Progenitor cell of endocrine pancreas (in vitro differentiated cells): Measurements from ENCODE around the gene SLC39A9. TPM values are rescaled to one million over a fixed set of nuclear protein-coding genes. Genes with fewer than 3 reads are reported as not detected.

Experiments
- DNase-seq: peaks from one replicate; pipeline ENCODE4 v3.0.0; 2021; ENCODE audit warnings: low spot score; ENCODE audit not compliant: unreplicated experiment
- H3K27ac Mint-ChIP-seq: 2 replicates; pipeline ENCODE4 v1.8.0; 2021; ENCODE audit warnings: mild to moderate bottlenecking, moderate library complexity, mixed read lengths
- H3K27me3 Mint-ChIP-seq: 2 replicates; pipeline ENCODE4 v1.8.0; 2021; ENCODE audit warnings: mixed read lengths
- H3K36me3 Mint-ChIP-seq: 2 replicates; pipeline ENCODE4 v1.8.0; 2022; ENCODE audit warnings: mixed read lengths; ENCODE audit not compliant: insufficient read depth
- H3K4me1 Mint-ChIP-seq: 2 replicates; pipeline ENCODE4 v1.8.0; 2021; ENCODE audit warnings: low read depth, mixed read lengths
- H3K4me3 Mint-ChIP-seq: 2 replicates; pipeline ENCODE4 v1.8.0; 2021; ENCODE audit warnings: low read depth, mild to moderate bottlenecking, moderate library complexity, mixed read lengths
- H3K9me3 Mint-ChIP-seq: 2 replicates; pipeline ENCODE4 v1.8.0; 2021; ENCODE audit warnings: low read depth, mixed read lengths
- CTCF ChIP-seq: fragments of 200-600 bp; sonication (generic); IDR thresholded peaks from one replicate; pipeline ENCODE4 v1.5.0; 2021; ENCODE audit warnings: antibody characterized with exemption, mild to moderate bottlenecking; ENCODE audit not compliant: unreplicated experiment
- total RNA-seq: library from RNA; stranded (reverse); gene quantifications from 2 replicates; pipeline ENCODE4 v1.2.1, GENCODE V29; 2021

Gene SLC39A9
- total RNA-seq, 1 donor from 2014 or later: 62.2 TPM

- no peak for DNase-seq
- Mint-ChIP-seq H3K36me3 (no peaks in the 10 kb centered on the region), H3K9me3 (no peaks in the 10 kb centered on the region), H3K4me3 (no peak overlapping the region), H3K4me1 (no peaks in the 10 kb centered on the region), H3K27me3 (peaks cover 17% of the 10 kb centered on the region), H3K27ac (no peak overlapping the region)
- TF ChIP-seq CTCF: no peak
Measured at GRCh38 chr14:69499436-69499835, 100.9 kb downstream of the SLC39A9 start.

- Mint-ChIP-seq H3K4me1 (no peaks in the 10 kb centered on the region), H3K27ac (no peak overlapping the region), H3K27me3 (peaks cover 17% of the 10 kb centered on the region), H3K4me3 (no peak overlapping the region), H3K36me3 (no peaks in the 10 kb centered on the region), H3K9me3 (no peaks in the 10 kb centered on the region)
- no peak for TF ChIP-seq CTCF
- no peak for DNase-seq
Measured at GRCh38 chr14:69500096-69500495, 101.6 kb downstream of the SLC39A9 start.

GRCh38 chr14:69500736-69501135 lies 102.2 kb downstream of the SLC39A9 start:
- no peaks in the 10 kb centered on the region for H3K4me1 Mint-ChIP-seq
- H3K27me3 Mint-ChIP-seq: peaks cover 17% of the 10 kb centered on the region

GRCh38 chr14:69501423-69501838 lies 102.9 kb downstream of the SLC39A9 start:
- Mint-ChIP-seq H3K9me3 (no peaks in the 10 kb centered on the region), H3K27me3 (peaks cover 17% of the 10 kb centered on the region), H3K4me3 (no peak overlapping the region), H3K27ac (no peak overlapping the region), H3K4me1 (peaks cover 1% of the 10 kb centered on the region), H3K36me3 (no peaks in the 10 kb centered on the region)
- DNase-seq: no peak
- TF ChIP-seq CTCF: no peak

More at GRCh38 chr14:69500736-69501135, 102.2 kb downstream of the SLC39A9 start:
- TF ChIP-seq CTCF: no peak
- DNase-seq: no peak
- H3K27ac Mint-ChIP-seq: no peak overlapping the region
- no peaks in the 10 kb centered on the region for H3K9me3 Mint-ChIP-seq
- H3K4me3 Mint-ChIP-seq: no peak overlapping the region
- no peaks in the 10 kb centered on the region for H3K36me3 Mint-ChIP-seq

- Mint-ChIP-seq H3K27me3 (peaks cover 17% of the 10 kb centered on the region), H3K4me3 (no peak overlapping the region), H3K9me3 (no peaks in the 10 kb centered on the region), H3K27ac (no peak overlapping the region), H3K36me3 (no peaks in the 10 kb centered on the region), H3K4me1 (peaks cover 1% of the 10 kb centered on the region)
- no peak for TF ChIP-seq CTCF
- no peak for DNase-seq
Measured at GRCh38 chr14:69504775-69505174, 106.3 kb downstream of the SLC39A9 start.
